IMR-90 (cell line): ENCODE measurements around the gene PITPNC1.

Experiments
- BHLHE40 ChIP-seq: fragments of 150-350 bp; IDR thresholded peaks from 2 replicates; pipeline ENCODE4 v1.6.1; 2016; ENCODE audit warnings: mild to moderate bottlenecking, low read depth, low read length
- CEBPB ChIP-seq: IDR thresholded peaks from 2 replicates; pipeline ENCODE4 v1.6.1; 2012; ENCODE audit warnings: low read depth, low read length, improper control_type of control experiment
- CTCF ChIP-seq: conservative IDR thresholded peaks from 2 replicates; pipeline ENCODE4 v1.5.1; 2012; ENCODE audit warnings: mild to moderate bottlenecking, low read depth, low read length, improper control_type of control experiment
- MAFK ChIP-seq: IDR thresholded peaks from 2 replicates; pipeline ENCODE4 v1.6.1; 2012; ENCODE audit warnings: low read depth, low read length, improper control_type of control experiment
- MXI1 ChIP-seq: IDR thresholded peaks from 2 replicates; pipeline ENCODE4 v1.6.1; 2012; ENCODE audit warnings: low read depth, mild to moderate bottlenecking, low read length, moderate library complexity, borderline replicate concordance
- POLR2A ChIP-seq: IDR thresholded peaks from 2 replicates; pipeline ENCODE4 v1.6.1; 2012; ENCODE audit warnings: mild to moderate bottlenecking, low read depth, low read length
- RAD21 ChIP-seq: IDR thresholded peaks from 2 replicates; pipeline ENCODE4 v1.6.1; 2012; ENCODE audit warnings: low read length, improper control_type of control experiment
- RFX5 ChIP-seq: IDR thresholded peaks from 2 replicates; pipeline ENCODE4 v1.8.0; 2012; ENCODE audit warnings: low read depth, mild to moderate bottlenecking, low read length, moderate library complexity
- SMC3 ChIP-seq: fragments of 150-350 bp; IDR thresholded peaks from 2 replicates; pipeline ENCODE4 v1.6.1; 2016; ENCODE audit warnings: low read depth, mild to moderate bottlenecking, antibody characterized with exemption, low read length, moderate library complexity
- USF2 ChIP-seq: fragments of 150-350 bp; IDR thresholded peaks from 2 replicates; pipeline ENCODE4 v1.6.1; 2017; ENCODE audit warnings: mild to moderate bottlenecking, antibody characterized with exemption, low read length, low read depth

GRCh38 chr17:67549820-67550219, 172.7 kb downstream of the PITPNC1 start:
- no peak for TF ChIP-seq CTCF
- no peak for TF ChIP-seq SMC3
- no peak for TF ChIP-seq POLR2A
- TF ChIP-seq BHLHE40: no peak
- TF ChIP-seq RFX5: no peak
- no peak for TF ChIP-seq USF2
- TF ChIP-seq CEBPB: no peak
- TF ChIP-seq MAFK: no peak
- no peak for TF ChIP-seq RAD21
- no peak for TF ChIP-seq MXI1
